NCI-H510A (cell line): Measurements from ENCODE around the gene CADM1.

Experiments
- DNase-seq: peaks from one replicate; lab custom pipeline; 2025; lab: John Stamatoyannopoulos, UW

CADM1 gene

GRCh38 chr11:115504276-115505158 is at the start of gene CADM1:
Gene CADM1 (minus strand): TSS chr11:115504415.
- DNase-seq: peak; percentile 94

GRCh38 chr11:115552773-115553438 is 48.7 kb upstream of the CADM1 start:
- DNase-seq: no peak

GRCh38 chr11:115552151-115552772 is 48.0 kb upstream of the CADM1 start:
- DNase-seq: peak; percentile 14

GRCh38 chr11:115550291-115551059 is 46.3 kb upstream of the CADM1 start:
- DNase-seq: no peak

- peak; percentile 27 for DNase-seq
Measured at GRCh38 chr11:115548878-115549528, 44.8 kb upstream of the CADM1 start.

GRCh38 chr11:115545581-115546210 is 41.5 kb upstream of the CADM1 start:
- DNase-seq: no peak

- no peak for DNase-seq
Measured at GRCh38 chr11:115544422-115544948, 40.3 kb upstream of the CADM1 start.

- no peak for DNase-seq
Measured at GRCh38 chr11:115541518-115541917, 37.3 kb upstream of the CADM1 start.

- DNase-seq: no peak
Measured at GRCh38 chr11:115539844-115540243, 35.6 kb upstream of the CADM1 start.

- no peak for DNase-seq
Measured at GRCh38 chr11:115535781-115536180, 31.6 kb upstream of the CADM1 start.

- DNase-seq: no peak
Measured at GRCh38 chr11:115530752-115531151, 26.5 kb upstream of the CADM1 start.

GRCh38 chr11:115528225-115528624 is 24.0 kb upstream of the CADM1 start:
- DNase-seq: no peak

- peak; percentile 81 for DNase-seq
Measured at GRCh38 chr11:115527534-115528125, 23.4 kb upstream of the CADM1 start.

GRCh38 chr11:115525531-115526006 is 21.4 kb upstream of the CADM1 start:
- no peak for DNase-seq

GRCh38 chr11:115524572-115524971 is 20.4 kb upstream of the CADM1 start:
- no peak for DNase-seq

- DNase-seq: no peak
Measured at GRCh38 chr11:115523727-115524399, 19.6 kb upstream of the CADM1 start.

GRCh38 chr11:115522302-115522701 is 18.1 kb upstream of the CADM1 start:
- DNase-seq: no peak

GRCh38 chr11:115521825-115522224 is 17.6 kb upstream of the CADM1 start:
- DNase-seq: no peak

- DNase-seq: peak; percentile 18
Measured at GRCh38 chr11:115518983-115519628, 14.9 kb upstream of the CADM1 start.
